Naive thymus-derived CD8-positive, alpha-beta T cell (primary cell): ENCODE measurements around the gene IGHMBP2. TPM values are rescaled to one million over a fixed set of nuclear protein-coding genes. Genes with fewer than 3 reads are reported as not detected.
A peak's percentile ranks its signal among the peaks of the same experiment; 100 is the strongest.

ENCODE experiments used
- ATAC-seq, 2 donors: fragments of 150-1000 bp; cut with Tn5 transposase in 1 of 2; sonication (Bioruptor Pico), chemical (Tn5 transposase) in 1 of 2; 1 replicate in 1 of 2; 2 replicates in 1 of 2; pipeline ENCODE4 v1.10.0; 2021; ENCODE audit warnings: mild to moderate bottlenecking in 2 of 2, moderate library complexity in 2 of 2
- POLR2A ChIA-PET: fragments of 350-600 bp; sonication (Branson Sonifier 250); formaldehyde crosslinking; loops from one replicate; lab custom pipeline; 2021; ENCODE audit warnings: antibody characterized with exemption; lab: Charles Lee
- DNase-seq, 10 donors: peaks; one replicate each; pipeline versions ENCODE4 v3.0.0 to v3.0.0-alpha.2; 2020 to 2022
- H3K27ac Mint-ChIP-seq, 10 donors: one replicate each; pipeline ENCODE4 v1.8.0; 2020 to 2022; ENCODE audit warnings: mild to moderate bottlenecking in 10 of 10, mixed read lengths in 10 of 10, moderate library complexity in 4 of 10, inconsistent platforms in 1 of 10
- H3K27me3 Mint-ChIP-seq, 5 donors: one replicate each; pipeline ENCODE4 v1.8.0; 2021 to 2022; ENCODE audit warnings: mixed read lengths in 5 of 5
- H3K36me3 Mint-ChIP-seq, 3 donors: one replicate each; pipeline ENCODE4 v1.8.0; 2020 to 2022; ENCODE audit warnings: mixed read lengths in 3 of 3, mild to moderate bottlenecking in 2 of 3, inconsistent platforms in 1 of 3
- H3K4me1 Mint-ChIP-seq, 4 donors: one replicate each; pipeline ENCODE4 v1.8.0; 2021 to 2022; ENCODE audit warnings: mixed read lengths in 4 of 4
- H3K4me3 Mint-ChIP-seq, 10 donors: one replicate each; pipeline ENCODE4 v1.8.0; 2020 to 2022; ENCODE audit warnings: mild to moderate bottlenecking in 10 of 10, mixed read lengths in 10 of 10, moderate library complexity in 6 of 10, inconsistent platforms in 1 of 10
- H3K9me3 Mint-ChIP-seq, 9 donors: one replicate each; pipeline ENCODE4 v1.8.0; 2020 to 2022; ENCODE audit warnings: mixed read lengths in 9 of 9, mild to moderate bottlenecking in 3 of 9, inconsistent platforms in 1 of 9, moderate library complexity in 1 of 9
- polyA plus RNA-seq, 3 donors: library from polyadenylated mRNA; unstranded; fragments of 300-500 nt; fragmentation: Illumina TruSeq; gene quantifications; one replicate each; pipeline ENCODE4 v1.2.3, GENCODE V29; 2021
- total RNA-seq, 8 experiments: library from RNA in 2 of 8; stranded (reverse) in 2 of 8; gene quantifications; one replicate each; pipeline ENCODE4 v1.2.3 and lab custom pipeline; 2021 to 2026

The IGHMBP2 gene
- total and polyA plus RNA-seq, 5 experiments from 2014 or later = 5.1 to 32.5 (median 10.5) TPM

DNA sequence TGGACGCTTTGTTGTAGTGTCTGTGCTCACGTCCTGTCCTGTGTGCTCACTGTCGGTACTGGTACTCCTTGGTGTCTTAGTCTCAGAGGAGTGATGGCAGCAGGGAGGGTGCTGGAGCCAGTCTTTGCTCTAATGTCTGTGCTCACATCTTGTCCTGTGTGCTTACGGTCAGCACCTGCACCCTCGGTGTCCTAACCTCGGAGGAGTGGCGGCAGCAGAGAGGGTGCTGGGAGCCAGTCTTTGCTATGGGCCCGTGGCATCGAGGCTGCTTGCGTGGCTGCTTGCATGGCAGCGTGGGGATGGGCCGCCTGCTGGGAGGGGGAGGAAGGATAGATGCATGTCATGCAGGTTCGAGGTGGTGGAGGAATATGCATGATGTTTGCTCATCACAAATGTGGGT is 12.7 kb downstream of the IGHMBP2 start:
- no peak for DNase-seq
- peaks cover 0 to 7% (median 3%) of the 10 kb centered on the region in 4 donors for H3K4me1 Mint-ChIP-seq
- no peaks in the 10 kb centered on the region for H3K27me3 Mint-ChIP-seq
- H3K36me3 Mint-ChIP-seq = peaks cover 7 to 88% (median 33%) of the 10 kb centered on the region in 3 donors
- no peak overlapping the region for H3K4me3 Mint-ChIP-seq
- no peak for ATAC-seq
- no peaks in the 10 kb centered on the region for H3K9me3 Mint-ChIP-seq
- no peak overlapping the region for H3K27ac Mint-ChIP-seq
- POLR2A ChIA-PET = no interaction called here

DNA sequence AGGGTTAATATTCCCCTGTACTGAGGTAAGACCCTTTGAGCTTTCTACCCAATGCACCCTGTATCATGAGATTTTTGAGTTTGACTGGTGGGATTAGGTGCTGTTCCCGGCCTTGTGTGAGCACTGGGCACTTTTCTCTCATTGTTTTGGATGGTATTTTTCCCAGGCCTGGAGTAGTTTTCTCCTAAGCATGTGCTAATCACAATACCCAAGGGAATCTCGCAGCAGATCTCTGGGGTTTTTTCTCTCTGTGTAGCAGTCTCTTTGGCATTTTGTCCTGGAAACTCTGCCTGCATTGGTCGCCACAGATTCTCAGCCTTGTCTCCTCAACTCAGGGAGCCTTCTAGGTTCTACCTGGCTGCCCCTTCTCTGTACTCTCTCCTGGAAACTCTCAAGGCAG is 19.9 kb downstream of the IGHMBP2 start:
- POLR2A ChIA-PET = no interaction called here
- DNase-seq (no peak), ATAC-seq (no peak)
- Mint-ChIP-seq H3K4me3 (no peak overlapping the region), H3K4me1 (peaks cover 0 to 5% (median 3%) of the 10 kb centered on the region in 4 donors), H3K27ac (no peak overlapping the region), H3K27me3 (no peaks in the 10 kb centered on the region), H3K9me3 (peaks cover 0 to 36% (median 12%) of the 10 kb centered on the region in 9 donors), H3K36me3 (peaks cover 39 to 97% (median 75%) of the 10 kb centered on the region in 3 donors)

DNA sequence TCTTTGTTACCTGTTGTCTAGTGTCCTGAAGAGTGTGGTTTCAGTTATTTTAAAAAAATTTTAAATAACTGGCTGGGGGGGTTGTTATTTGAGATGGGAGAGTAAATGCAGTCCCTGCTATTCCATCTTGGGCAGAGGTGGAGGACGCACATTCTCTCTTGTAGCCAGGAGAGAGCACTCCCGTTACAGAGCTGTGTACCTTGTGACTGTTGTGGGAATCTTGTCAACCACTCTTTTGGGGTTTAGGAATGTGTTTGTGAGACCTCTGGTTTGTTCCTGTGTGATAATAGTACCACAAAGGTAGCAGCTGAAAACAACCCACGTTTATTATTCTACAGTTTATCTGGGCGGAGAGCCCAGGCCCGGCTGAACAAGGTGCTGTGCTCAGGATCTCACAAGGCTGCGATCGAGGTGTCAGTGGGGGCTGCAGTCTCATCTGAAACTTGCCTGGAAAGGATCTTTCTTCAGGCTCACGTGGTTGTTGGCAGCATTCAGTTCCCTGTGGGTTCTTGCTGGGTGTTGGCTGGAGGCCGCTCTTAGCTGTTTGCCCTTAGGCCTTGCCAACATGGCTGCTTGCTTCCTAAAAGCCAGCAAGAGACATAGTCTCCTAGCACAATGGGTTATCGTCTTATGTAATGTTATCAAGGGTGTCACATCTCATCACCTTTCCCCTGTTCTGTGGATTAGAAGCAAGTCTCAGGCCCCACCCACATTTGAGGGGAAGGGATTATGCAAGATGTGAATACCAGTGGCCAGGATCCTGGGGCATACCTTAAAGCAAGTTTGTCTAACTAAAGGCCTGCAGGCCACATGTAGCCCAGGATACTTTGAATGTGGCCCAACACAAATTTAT is 20.6 kb downstream of the IGHMBP2 start:
- Mint-ChIP-seq H3K9me3 (peaks cover 0 to 36% (median 12%) of the 10 kb centered on the region in 9 donors), H3K27me3 (no peaks in the 10 kb centered on the region), H3K4me3 (no peak overlapping the region), H3K27ac (no peak overlapping the region), H3K36me3 (peaks cover 39 to 95% (median 74%) of the 10 kb centered on the region in 3 donors), H3K4me1 (peaks cover 0 to 5% (median under 1%) of the 10 kb centered on the region in 4 donors)
- ATAC-seq = no peak
- POLR2A ChIA-PET = interaction anchor here (0.6 kb wide), 1 partner anchor 257 kb away, joined by 3 read pairs; no protein-coding TSS in a partner anchor
- DNase-seq = no peak

DNA sequence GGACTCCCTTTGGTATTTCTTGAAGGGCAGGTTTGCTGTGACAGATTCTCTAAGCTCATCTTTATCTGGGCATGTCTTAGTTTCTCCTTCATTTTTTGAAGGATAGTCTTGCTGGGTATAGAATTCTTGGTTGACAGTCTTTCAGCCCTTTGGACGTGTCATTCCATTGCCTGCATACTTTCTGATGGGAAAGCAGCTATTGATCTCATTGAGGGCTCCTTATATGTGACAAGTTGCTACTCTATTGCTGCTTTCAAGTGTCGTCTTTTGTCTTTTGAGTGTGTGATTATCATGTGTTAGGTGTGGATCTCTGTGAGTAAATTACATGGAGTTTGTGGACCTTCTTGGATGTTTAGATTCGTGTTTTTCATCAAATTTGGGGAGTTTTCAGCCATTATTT is 21.9 kb downstream of the IGHMBP2 start:
- no peak for DNase-seq
- POLR2A ChIA-PET = interaction anchor here (0.6 kb wide), 1 partner anchor 416 kb away, joined by 3 read pairs; no protein-coding TSS in a partner anchor

GRCh38 chr11:68927280-68928135 is 23.8 kb downstream of the IGHMBP2 start:
- peaks cover 0 to 5% (median 2%) of the 10 kb centered on the region in 4 donors for H3K4me1 Mint-ChIP-seq
- no peak overlapping the region for H3K4me3 Mint-ChIP-seq
- no peak overlapping the region for H3K27ac Mint-ChIP-seq
- no peaks in the 10 kb centered on the region for H3K27me3 Mint-ChIP-seq
- ATAC-seq (no peak), DNase-seq (no peak)
- H3K9me3 Mint-ChIP-seq = peaks cover 0 to 36% (median 12%) of the 10 kb centered on the region in 9 donors
- POLR2A ChIA-PET = no interaction called here
- H3K36me3 Mint-ChIP-seq = peaks cover 36 to 83% (median 69%) of the 10 kb centered on the region in 3 donors

More for the DNA sequence above, 21.9 kb downstream of the IGHMBP2 start:
- Mint-ChIP-seq H3K36me3 (peaks cover 44 to 94% (median 79%) of the 10 kb centered on the region in 3 donors), H3K27me3 (no peaks in the 10 kb centered on the region), H3K27ac (no peak overlapping the region), H3K4me3 (no peak overlapping the region), H3K4me1 (peaks cover 0 to 5% (median under 1%) of the 10 kb centered on the region in 4 donors), H3K9me3 (peaks cover 0 to 36% (median 12%) of the 10 kb centered on the region in 9 donors)
- no peak for ATAC-seq

- no peak for DNase-seq
- H3K4me3 Mint-ChIP-seq = no peak overlapping the region
- no peak for ATAC-seq
- POLR2A ChIA-PET = no interaction called here
- H3K27ac Mint-ChIP-seq = no peak overlapping the region
- H3K9me3 Mint-ChIP-seq = peaks cover 0 to 36% (median 12%) of the 10 kb centered on the region in 9 donors
- H3K27me3 Mint-ChIP-seq = no peaks in the 10 kb centered on the region
- peaks cover 0 to 5% (median 2%) of the 10 kb centered on the region in 4 donors for H3K4me1 Mint-ChIP-seq
- peaks cover 36 to 75% (median 61%) of the 10 kb centered on the region in 3 donors for H3K36me3 Mint-ChIP-seq
These were observed 24.6 kb downstream of the IGHMBP2 start for GRCh38 chr11:68928136-68928880.

GRCh38 chr11:68929135-68929534 is 25.4 kb downstream of the IGHMBP2 start:
- ATAC-seq = no peak
- Mint-ChIP-seq H3K9me3 (peaks cover 0 to 31% (median 12%) of the 10 kb centered on the region in 9 donors), H3K4me1 (peaks cover 0 to 5% (median 2%) of the 10 kb centered on the region in 4 donors), H3K27me3 (no peaks in the 10 kb centered on the region), H3K27ac (no peak overlapping the region), H3K4me3 (no peak overlapping the region), H3K36me3 (peaks cover 29 to 67% (median 53%) of the 10 kb centered on the region in 3 donors)
- POLR2A ChIA-PET = no interaction called here
- DNase-seq = no peak

GRCh38 chr11:68929706-68930570 is 26.2 kb downstream of the IGHMBP2 start:
- Mint-ChIP-seq H3K27me3 (no peaks in the 10 kb centered on the region), H3K9me3 (peaks cover 0 to 23% (median 12%) of the 10 kb centered on the region in 9 donors), H3K4me1 (peaks cover 0 to 5% (median 2%) of the 10 kb centered on the region in 4 donors), H3K27ac (no peak overlapping the region), H3K4me3 (no peak overlapping the region), H3K36me3 (peaks cover 22 to 62% (median 45%) of the 10 kb centered on the region in 3 donors)
- DNase-seq (no peak), ATAC-seq (no peak)
- POLR2A ChIA-PET = no interaction called here

DNA sequence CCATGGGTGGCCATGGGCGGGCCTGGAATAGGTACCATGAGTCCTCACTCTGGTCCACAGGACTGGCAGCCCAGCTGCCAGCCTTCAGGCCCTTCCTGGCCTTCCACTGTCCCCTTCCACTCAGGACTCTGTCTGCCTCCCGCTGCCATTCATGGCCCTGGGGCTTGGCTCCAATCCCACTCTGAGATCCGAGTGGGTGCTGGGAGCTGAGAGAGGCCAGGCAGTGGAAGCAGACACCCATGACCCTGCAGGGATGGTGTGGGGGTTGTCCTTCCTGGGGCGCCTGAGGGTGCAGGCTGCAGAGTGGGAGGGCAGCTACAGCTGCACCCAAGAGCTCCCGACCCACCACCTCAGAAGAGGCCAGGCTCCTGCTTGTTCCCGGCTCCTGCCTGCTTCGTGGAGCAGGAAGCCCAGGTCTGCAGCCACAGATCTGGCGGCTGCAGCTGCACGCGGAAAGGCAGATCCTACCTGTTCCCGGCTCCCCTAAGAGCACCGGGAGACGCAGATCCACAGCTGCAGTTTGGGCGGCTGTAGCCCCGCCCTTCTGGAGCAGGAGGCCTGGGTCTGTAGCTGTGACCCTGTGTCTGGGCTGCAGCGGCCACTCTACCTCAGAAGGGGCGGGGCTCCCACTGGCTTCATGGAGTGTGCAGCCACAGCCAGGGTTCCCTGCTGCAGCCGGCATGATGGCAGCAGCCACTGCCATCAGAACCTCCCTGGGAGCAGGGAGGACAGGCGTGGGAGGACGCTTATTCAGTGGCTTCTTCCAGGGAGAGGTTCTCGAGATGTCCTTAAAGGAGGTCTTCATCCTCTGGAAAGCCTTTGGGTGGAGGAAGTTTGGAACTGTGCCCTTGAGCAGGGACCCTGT is 27.5 kb downstream of the IGHMBP2 start:
- ATAC-seq = no peak
- peaks cover 13 to 55% (median 32%) of the 10 kb centered on the region in 3 donors for H3K36me3 Mint-ChIP-seq
- no peaks in the 10 kb centered on the region for H3K27me3 Mint-ChIP-seq
- POLR2A ChIA-PET = no interaction called here
- peak overlapping the region in 1 of 10 donors; percentile 11 for H3K27ac Mint-ChIP-seq
- no peak for DNase-seq
- H3K4me1 Mint-ChIP-seq = peaks cover 0 to 5% (median 2%) of the 10 kb centered on the region in 4 donors
- H3K4me3 Mint-ChIP-seq = no peak overlapping the region
- peaks cover 0 to 11% (median 2%) of the 10 kb centered on the region in 9 donors for H3K9me3 Mint-ChIP-seq

DNA sequence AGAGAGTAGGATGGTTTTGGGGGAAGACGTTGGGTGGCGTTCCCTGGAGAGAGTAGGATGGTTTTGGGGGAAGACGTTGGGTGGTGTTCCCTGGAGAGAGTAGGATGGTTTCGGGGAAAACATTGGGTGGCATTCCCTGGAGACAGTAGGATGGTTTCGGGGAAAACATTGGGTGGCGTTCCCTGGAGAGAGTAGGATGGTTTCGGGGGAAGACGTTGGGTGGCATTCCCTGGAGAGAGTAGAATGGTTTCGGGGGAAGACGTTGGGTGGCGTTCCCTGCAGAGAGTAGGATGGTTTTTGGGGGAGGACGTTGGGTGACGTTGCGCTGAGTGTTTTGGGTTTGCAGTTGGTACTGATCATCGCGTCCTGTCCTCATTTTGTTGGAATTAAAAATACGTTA is 28.2 kb downstream of the IGHMBP2 start:
- peaks cover 0 to 5% (median 0%) of the 10 kb centered on the region in 9 donors for H3K9me3 Mint-ChIP-seq
- H3K27ac Mint-ChIP-seq = peak overlapping the region in 1 of 10 donors; percentile 11
- POLR2A ChIA-PET = no interaction called here
- H3K4me3 Mint-ChIP-seq = no peak overlapping the region
- DNase-seq (no peak), ATAC-seq (no peak)
- H3K4me1 Mint-ChIP-seq = peaks cover 0 to 5% (median 2%) of the 10 kb centered on the region in 4 donors
- no peaks in the 10 kb centered on the region for H3K27me3 Mint-ChIP-seq
- peaks cover 12 to 55% (median 26%) of the 10 kb centered on the region in 3 donors for H3K36me3 Mint-ChIP-seq
